ENCODE data around the gene HSD17B3.
A peak's percentile ranks its signal among the peaks of the same experiment; 100 is the strongest.

HSD17B3 gene

DNA sequence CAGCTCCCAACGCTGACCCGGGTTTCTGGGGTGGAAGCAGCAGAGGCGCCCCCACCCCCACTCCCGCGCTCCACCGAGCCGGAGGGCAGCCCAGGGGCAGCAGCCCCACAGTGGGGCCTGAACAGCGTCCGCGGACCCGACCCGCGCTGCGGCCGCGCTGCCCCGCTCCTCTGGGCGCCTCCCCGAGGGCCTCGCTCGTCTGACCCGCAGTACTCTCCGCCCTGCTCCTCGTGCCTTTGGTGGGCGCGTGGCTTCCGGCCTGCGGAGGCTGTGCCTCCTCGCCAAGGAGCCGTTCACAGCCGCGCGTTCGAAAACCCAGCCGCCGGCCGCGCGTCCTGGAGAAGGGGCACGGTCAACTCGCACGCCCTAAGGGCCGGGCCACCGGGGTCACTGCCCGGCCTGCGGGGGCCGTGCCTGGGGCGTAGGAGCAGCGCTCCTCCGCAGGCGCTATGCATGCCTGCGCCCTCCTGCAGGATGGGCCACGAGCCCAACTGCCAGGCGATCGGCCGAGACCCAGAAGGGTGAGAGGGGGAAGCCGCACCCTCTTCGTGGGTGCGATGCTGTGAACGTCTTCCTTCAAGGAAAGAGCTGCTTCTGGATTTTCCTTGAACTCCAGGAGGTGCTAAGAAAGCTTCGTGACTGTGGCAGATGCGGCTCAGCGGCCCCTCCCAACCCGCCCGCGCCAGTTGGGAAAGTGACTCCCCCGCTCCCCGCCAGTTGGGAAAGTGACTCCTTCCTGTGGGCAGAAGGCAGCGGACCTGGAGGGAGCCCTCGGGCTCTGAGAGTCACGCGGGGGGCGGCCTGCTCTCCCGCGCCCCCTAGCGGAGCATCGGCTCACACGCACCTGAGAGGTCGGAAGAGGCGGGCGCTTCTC, 82.7 kb downstream of the HSD17B3 start:
- no peak overlapping the region for H3K4me3 ChIP-seq (ENCODE audit: low read length)
- TF ChIP-seq, protein P1, sequence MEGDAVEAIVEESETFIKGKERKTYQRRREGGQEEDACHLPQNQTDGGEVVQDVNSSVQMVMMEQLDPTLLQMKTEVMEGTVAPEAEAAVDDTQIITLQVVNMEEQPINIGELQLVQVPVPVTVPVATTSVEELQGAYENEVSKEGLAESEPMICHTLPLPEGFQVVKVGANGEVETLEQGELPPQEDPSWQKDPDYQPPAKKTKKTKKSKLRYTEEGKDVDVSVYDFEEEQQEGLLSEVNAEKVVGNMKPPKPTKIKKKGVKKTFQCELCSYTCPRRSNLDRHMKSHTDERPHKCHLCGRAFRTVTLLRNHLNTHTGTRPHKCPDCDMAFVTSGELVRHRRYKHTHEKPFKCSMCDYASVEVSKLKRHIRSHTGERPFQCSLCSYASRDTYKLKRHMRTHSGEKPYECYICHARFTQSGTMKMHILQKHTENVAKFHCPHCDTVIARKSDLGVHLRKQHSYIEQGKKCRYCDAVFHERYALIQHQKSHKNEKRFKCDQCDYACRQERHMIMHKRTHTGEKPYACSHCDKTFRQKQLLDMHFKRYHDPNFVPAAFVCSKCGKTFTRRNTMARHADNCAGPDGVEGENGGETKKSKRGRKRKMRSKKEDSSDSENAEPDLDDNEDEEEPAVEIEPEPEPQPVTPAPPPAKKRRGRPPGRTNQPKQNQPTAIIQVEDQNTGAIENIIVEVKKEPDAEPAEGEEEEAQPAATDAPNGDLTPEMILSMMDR (conservative IDR thresholded peaks at IDR 0.05; ENCODE audit: low read depth, low read length) = peak; percentile 75
- DNase-seq (ENCODE audit: low read depth) = no peak

DNA sequence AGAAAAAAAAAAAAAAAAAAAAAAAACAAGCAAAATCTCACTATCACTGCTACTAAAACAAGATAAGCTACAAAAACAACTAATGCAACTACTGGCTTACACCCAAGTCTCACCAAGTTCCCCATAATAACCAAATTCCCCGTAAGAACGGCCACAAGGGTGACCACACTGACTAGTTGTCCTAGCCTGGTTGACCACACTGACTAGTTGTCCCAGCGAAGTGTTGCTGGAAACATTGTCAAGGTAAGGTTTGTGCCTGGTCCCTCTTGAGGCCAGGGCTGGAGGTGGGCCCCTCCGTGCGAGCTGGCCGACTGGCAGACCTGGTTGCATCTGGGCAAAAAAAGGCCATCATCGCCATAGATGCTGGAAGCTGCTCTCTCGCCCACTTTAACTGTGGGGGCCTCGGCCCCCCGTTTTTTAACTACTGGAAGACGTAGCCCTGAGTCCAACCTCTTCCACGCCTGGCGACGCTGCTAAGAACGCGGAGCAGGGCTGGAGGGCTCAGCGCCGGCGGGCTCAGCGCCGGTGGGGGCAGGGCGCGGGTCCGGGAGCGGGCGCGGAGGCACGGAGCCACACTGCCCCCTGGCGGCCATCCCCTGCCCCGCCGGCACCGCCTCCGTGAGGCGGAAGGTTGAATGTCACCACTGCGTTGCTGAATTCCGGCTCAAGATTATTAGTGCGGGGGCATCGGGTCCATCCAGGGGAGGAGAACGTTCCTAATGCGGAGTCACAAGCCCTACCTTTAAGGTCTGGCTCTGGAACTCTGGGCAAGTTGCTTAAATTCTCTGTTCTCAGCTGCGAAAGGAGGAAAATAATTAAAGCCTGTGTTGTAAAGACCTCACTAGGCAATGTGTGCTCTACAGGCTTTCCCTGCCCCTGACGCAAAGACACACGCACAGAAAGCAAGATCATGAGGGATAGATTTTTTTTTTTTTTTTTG, 84.0 kb downstream of the HSD17B3 start:
- TF ChIP-seq, protein P1 (conservative IDR thresholded peaks at IDR 0.05; ENCODE audit: low read depth, low read length) = peak; percentile 87
- DNase-seq (ENCODE audit: low read depth) = no peak
- H3K4me3 ChIP-seq (ENCODE audit: low read length) = peak overlapping the region; percentile 40

- TF ChIP-seq, protein P1 (conservative IDR thresholded peaks at IDR 0.05; ENCODE audit: low read depth, low read length) = no peak
- DNase-seq (ENCODE audit: low read depth) = no peak
- no peak overlapping the region for H3K4me3 ChIP-seq (ENCODE audit: low read length)
Measured at GRCh38 chr9:96217294-96217707, 84.7 kb downstream of the HSD17B3 start.

DNA sequence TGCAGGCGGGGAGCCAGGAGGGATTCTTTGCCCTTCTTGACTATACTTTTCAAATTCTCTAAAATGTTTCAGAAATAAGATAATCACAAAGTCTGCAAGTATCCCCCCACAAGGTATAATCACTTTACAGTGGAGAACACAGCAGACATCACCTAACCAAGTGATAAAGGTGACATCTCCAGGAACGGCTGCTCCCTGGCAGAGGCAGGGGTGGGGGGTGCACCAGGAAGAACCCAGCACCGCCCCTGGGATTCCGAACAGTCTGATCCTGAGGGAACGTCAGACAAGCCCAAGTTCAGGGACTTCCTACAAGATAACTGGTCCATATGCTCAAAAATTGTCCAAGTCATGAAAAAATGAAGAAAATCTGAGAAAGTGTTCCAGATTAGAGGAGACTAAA, 85.4 kb downstream of the HSD17B3 start:
- no peak overlapping the region for H3K4me3 ChIP-seq (ENCODE audit: low read length)
- no peak for DNase-seq (ENCODE audit: low read depth)
- TF ChIP-seq, protein P1 (conservative IDR thresholded peaks at IDR 0.05; ENCODE audit: low read depth, low read length) = no peak

DNA sequence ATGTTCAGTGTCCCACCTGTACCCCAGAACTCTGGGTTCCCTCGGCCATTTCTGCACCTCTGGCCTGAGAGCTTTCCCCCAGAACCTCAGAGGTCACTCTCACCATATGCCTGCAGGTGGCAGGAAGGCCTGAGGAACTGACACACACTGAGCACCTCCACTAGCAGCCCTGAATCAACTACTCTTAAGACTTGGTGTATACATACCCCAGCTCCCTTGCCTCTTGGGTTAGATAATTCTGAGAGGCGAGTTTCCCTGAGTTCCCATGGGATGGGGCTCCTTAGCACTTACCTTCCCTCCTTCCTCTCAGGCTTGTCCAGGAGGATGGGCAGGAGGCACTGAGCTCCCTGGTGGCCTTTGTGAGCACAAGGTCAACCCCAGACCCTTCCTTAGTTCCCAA, 86.1 kb downstream of the HSD17B3 start:
- DNase-seq (ENCODE audit: low read depth) = no peak
- H3K4me3 ChIP-seq (ENCODE audit: low read length) = no peak overlapping the region
- TF ChIP-seq, protein P1 (conservative IDR thresholded peaks at IDR 0.05; ENCODE audit: low read depth, low read length) = no peak

GRCh38 chr9:96214635-96215034, 87.3 kb downstream of the HSD17B3 start:
- no peak overlapping the region for H3K4me3 ChIP-seq (ENCODE audit: low read length)
- no peak for DNase-seq (ENCODE audit: low read depth)
- TF ChIP-seq, protein P1 (conservative IDR thresholded peaks at IDR 0.05; ENCODE audit: low read depth, low read length) = no peak

All from retinal pigment epithelial cell (primary cell).